A673 (cell line): ENCODE measurements around the gene FARP1. TPM values are rescaled to one million over a fixed set of nuclear protein-coding genes. Genes with fewer than 3 reads are reported as not detected.

Experiments
- BruUV-seq: library from RNA; stranded (reverse); fragments of 400-500 nt; replicated peaks from 2 replicates; lab custom pipeline; 2021; lab: Mats Ljungman, UMichigan
- CTCF ChIA-PET: fragments of 300-600 bp; sonication (Branson Sonifier 250); formaldehyde crosslinking; loops from one replicate; lab custom pipeline; 2022; ENCODE audit warnings: antibody characterized with exemption; lab: Charles Lee
- POLR2A ChIA-PET: fragments of 300-600 bp; sonication (Branson Sonifier 250); formaldehyde crosslinking; loops from one replicate; lab custom pipeline; 2022; ENCODE audit warnings: antibody characterized with exemption; ENCODE audit not compliant: low non-redundant PET; lab: Charles Lee
- DNase-seq: peaks from one replicate; pipeline ENCODE4 v3.0.0-alpha.2; 2015; ENCODE audit warnings: low spot score
- H3K27ac ChIP-seq: fragments of 200-600 bp; sonication (generic); 2 replicates; pipeline ENCODE4 v1.5.1; 2016; ENCODE audit warnings: mixed run types, low read depth, mild to moderate bottlenecking, mixed read lengths, antibody characterized with exemption, low read length; ENCODE audit not compliant: poor library complexity, severe bottlenecking
- H3K27me3 ChIP-seq: fragments of 200-600 bp; sonication (generic); replicated peaks from 2 replicates; pipeline ENCODE4 v1.6.1; 2017; ENCODE audit warnings: mixed run types, low read depth, mild to moderate bottlenecking, mixed read lengths, antibody characterized with exemption, low read length; ENCODE audit not compliant: insufficient read depth, poor library complexity
- H3K36me3 ChIP-seq: fragments of 200-600 bp; sonication (generic); 2 replicates; pipeline ENCODE4 v1.6.1; 2016; ENCODE audit warnings: mixed run types, mild to moderate bottlenecking, mixed read lengths, antibody characterized with exemption, low read length; ENCODE audit not compliant: insufficient read depth, poor library complexity, severe bottlenecking
- H3K4me1 ChIP-seq: fragments of 200-600 bp; sonication (generic); 2 replicates; pipeline ENCODE4 v1.6.1; 2017; ENCODE audit warnings: mixed run types, mild to moderate bottlenecking, mixed read lengths, antibody characterized with exemption, low read length; ENCODE audit not compliant: insufficient read depth, poor library complexity, severe bottlenecking
- H3K4me3 ChIP-seq: fragments of 200-600 bp; sonication (generic); 2 replicates; pipeline ENCODE4 v1.5.1; 2016; ENCODE audit warnings: low read depth, mixed run types, mild to moderate bottlenecking, mixed read lengths, low read length; ENCODE audit not compliant: poor library complexity, severe bottlenecking
- H3K9me3 ChIP-seq: fragments of 200-600 bp; sonication (generic); 2 replicates; pipeline ENCODE4 v1.6.1; 2016; ENCODE audit warnings: mixed run types, low read depth, mild to moderate bottlenecking, mixed read lengths, antibody characterized with exemption, low read length; ENCODE audit not compliant: poor library complexity, severe bottlenecking
- EZH2 ChIP-seq: fragments of 200-600 bp; sonication (generic); IDR thresholded peaks from 2 replicates; pipeline ENCODE4 v1.6.1; 2017; ENCODE audit warnings: borderline replicate concordance, low read depth, mild to moderate bottlenecking, mixed read lengths, antibody characterized with exemption, low read length; ENCODE audit not compliant: poor library complexity, severe bottlenecking
- intact Hi-C: fragments of 100-400 bp; cut with micrococcal nuclease; formaldehyde crosslinking; loops from one replicate; pipeline ENCODE4 v1.10.0; 2022; ENCODE audit not compliant: unreplicated experiment
- total RNA-seq: library from RNA; stranded (reverse); gene quantifications from 2 replicates; pipeline ENCODE4 v1.2.3, GENCODE V29; 2021
- TF ChIP-seq, protein P1 (sequence below): fragments of 300-800, 200-600 bp; sonication (generic); conservative IDR thresholded peaks from 2 replicates; pipeline ENCODE4 v1.5.1; 2017; ENCODE audit warnings: low read depth, mild to moderate bottlenecking, antibody characterized with exemption, low read length, moderate library complexity, mixed read lengths

The FARP1 gene
- total RNA-seq, 1 experiment from 2014 or later = 177 TPM

DNA sequence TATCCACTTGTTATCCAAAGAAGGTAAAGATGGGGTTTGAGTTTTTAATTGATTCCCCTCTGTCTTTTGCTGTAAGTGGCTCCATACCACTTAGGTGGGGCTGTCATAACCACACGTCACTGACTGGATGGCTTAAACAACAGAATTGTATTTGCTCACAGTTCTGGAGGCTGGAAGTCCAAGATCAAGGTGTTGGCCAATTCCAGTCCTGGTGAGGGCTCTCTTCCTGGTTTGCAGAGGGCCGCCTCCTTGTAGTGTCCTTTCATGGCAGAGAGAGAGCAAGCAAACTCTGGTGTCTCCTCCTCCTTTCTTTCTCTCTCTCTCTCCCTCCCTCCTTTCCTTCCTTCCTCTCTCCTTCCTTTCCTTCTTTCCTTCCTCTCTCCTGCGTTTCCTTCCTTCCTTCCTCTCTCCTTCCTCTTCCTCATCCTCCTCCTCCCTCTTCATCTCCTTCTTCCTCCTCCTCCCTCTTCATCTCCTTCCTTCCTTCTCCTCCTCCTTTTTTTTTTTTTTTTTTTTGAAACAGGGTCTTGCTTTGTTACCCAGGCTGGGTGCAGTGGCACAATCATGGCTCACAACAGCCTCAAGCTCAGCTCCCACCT lies 174.8 kb downstream of the FARP1 start:
- intact Hi-C loops = no loop called here
- CTCF ChIA-PET = no interaction called here
- POLR2A ChIA-PET = no interaction called here

DNA sequence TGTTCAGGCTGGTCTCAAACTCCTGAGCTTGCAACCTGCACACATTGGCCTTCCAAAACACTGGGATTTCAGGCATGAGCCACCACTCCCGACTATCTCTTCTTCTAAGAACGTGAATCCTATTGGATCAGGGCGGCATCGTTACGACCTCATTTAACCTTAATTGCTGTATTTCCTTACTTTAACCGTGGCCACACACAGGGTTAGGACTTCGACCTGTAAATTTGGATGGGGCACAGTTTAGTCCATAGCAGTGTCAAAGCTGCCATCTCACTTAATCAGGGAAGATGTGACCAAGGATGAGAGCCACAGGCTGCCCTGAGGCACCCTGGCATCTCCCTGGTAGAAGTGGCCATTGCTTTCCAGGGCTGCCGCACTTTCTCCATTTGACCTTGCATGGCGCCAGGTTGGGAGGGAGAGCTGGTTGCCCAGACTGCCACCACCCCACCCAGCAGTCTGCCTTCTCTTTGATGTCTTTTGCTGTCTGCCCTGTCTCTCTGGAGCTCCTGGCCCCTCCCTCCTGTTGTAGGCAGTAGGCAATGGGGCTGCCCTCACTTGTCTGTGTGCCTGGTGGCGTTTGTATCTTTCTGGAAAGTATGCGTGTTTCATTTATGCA lies 175.5 kb downstream of the FARP1 start:
- no peak overlapping the region for H3K27ac ChIP-seq
- no TSS peak for BruUV-seq

More for the DNA sequence above, 174.8 kb downstream of the FARP1 start:
- Histone ChIP-seq H3K9me3 (no peaks in the 10 kb centered on the region), H3K27ac (no peak overlapping the region), H3K36me3 (no peaks in the 10 kb centered on the region), H3K27me3 (no peaks in the 10 kb centered on the region), H3K4me1 (peaks cover 15% of the 10 kb centered on the region), H3K4me3 (no peak overlapping the region)
- DNase-seq = no peak
- no TSS peak for BruUV-seq
- TF ChIP-seq, protein P1, sequence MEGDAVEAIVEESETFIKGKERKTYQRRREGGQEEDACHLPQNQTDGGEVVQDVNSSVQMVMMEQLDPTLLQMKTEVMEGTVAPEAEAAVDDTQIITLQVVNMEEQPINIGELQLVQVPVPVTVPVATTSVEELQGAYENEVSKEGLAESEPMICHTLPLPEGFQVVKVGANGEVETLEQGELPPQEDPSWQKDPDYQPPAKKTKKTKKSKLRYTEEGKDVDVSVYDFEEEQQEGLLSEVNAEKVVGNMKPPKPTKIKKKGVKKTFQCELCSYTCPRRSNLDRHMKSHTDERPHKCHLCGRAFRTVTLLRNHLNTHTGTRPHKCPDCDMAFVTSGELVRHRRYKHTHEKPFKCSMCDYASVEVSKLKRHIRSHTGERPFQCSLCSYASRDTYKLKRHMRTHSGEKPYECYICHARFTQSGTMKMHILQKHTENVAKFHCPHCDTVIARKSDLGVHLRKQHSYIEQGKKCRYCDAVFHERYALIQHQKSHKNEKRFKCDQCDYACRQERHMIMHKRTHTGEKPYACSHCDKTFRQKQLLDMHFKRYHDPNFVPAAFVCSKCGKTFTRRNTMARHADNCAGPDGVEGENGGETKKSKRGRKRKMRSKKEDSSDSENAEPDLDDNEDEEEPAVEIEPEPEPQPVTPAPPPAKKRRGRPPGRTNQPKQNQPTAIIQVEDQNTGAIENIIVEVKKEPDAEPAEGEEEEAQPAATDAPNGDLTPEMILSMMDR = no peak
- TF ChIP-seq EZH2 = no peak

GRCh38 chr13:98320561-98321105 lies 177.7 kb downstream of the FARP1 start:
- Histone ChIP-seq H3K27me3 (no peaks in the 10 kb centered on the region), H3K27ac (no peak overlapping the region), H3K9me3 (no peaks in the 10 kb centered on the region), H3K4me1 (peaks cover 18% of the 10 kb centered on the region), H3K4me3 (no peak overlapping the region), H3K36me3 (no peaks in the 10 kb centered on the region)
- intact Hi-C loops = no loop called here
- TF ChIP-seq, protein P1 = no peak
- no peak for TF ChIP-seq EZH2
- no TSS peak for BruUV-seq
- ChIA-PET CTCF (no interaction called here), POLR2A (interaction anchor here (0.6 kb wide), 1 partner anchor 873 kb away, joined by 5 read pairs; no protein-coding TSS in a partner anchor)
- DNase-seq = no peak

More for the DNA sequence above, 175.5 kb downstream of the FARP1 start:
- intact Hi-C loops = no loop called here
- DNase-seq = no peak
- no peaks in the 10 kb centered on the region for H3K36me3 ChIP-seq
- POLR2A ChIA-PET = interaction anchor here (0.6 kb wide), 1 partner anchor 21 kb away, joined by 10 read pairs; no protein-coding TSS in a partner anchor
- H3K9me3 ChIP-seq = no peaks in the 10 kb centered on the region
- TF ChIP-seq, protein P1 = no peak
- no peaks in the 10 kb centered on the region for H3K27me3 ChIP-seq
- CTCF ChIA-PET = no interaction called here
- H3K4me1 ChIP-seq = peaks cover 21% of the 10 kb centered on the region
- H3K4me3 ChIP-seq = no peak overlapping the region
